22Rv1 (cell line): ENCODE measurements around the gene WDR83.

ENCODE experiments used
- H3K27ac ChIP-seq: fragments of 450-650 bp; 2 replicates; pipeline ENCODE4 v1.5.1; 2017
- ZFX ChIP-seq: fragments of 450-650 bp; IDR thresholded peaks from 2 replicates; pipeline ENCODE4 v1.6.1; 2017; ENCODE audit warnings: antibody characterized with exemption, borderline replicate concordance
- TF ChIP-seq, protein P1 (sequence below): fragments of 450-650 bp; IDR thresholded peaks from 2 replicates; pipeline ENCODE4 v1.5.1; 2017; ENCODE audit warnings: mild to moderate bottlenecking

WDR83 gene

DNA sequence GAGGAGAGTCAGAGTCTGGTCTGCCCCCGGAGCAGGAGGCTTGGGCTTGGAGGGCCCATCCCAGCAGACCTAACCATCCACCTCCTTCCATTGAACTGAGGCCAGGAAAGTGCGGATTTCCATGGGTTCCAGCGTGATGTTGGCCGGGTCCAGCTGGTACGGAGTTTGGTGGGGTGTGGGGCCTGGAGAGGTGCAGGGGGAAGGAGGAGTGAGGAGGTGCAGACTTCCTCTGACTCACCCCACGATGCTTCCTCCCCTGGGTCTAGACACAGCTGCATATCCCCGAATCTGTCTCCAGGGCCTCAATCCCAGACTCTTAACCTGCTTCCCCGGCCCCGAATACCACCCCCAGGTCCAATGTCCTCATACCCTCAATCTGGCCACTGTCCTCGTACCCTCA is 20.1 kb upstream of the WDR83 start:
- H3K27ac ChIP-seq, result no peak overlapping the region

DNA sequence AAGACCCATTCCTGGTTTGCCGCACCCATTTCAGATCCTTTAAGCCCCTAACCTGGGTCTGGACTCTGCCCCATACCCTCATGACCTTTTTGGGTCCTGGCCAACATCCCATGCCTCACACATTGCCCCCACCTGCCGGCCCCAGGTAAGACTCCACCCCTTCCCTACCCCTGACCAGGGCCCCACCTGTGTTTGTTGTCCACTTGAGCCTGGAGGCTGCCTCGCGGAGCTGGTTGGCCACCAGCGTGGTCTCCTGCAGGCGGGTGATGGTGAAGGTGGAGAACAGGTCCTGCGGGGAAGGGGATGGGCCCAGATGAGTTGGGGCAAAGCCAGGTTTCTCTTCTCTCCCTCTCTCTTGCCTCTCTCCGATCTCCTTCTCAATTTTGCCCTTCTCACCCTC is 19.6 kb upstream of the WDR83 start:
- peak overlapping the region; percentile 65 for H3K27ac ChIP-seq
- TF ChIP-seq ZFX, result no peak
- TF ChIP-seq, protein P1, sequence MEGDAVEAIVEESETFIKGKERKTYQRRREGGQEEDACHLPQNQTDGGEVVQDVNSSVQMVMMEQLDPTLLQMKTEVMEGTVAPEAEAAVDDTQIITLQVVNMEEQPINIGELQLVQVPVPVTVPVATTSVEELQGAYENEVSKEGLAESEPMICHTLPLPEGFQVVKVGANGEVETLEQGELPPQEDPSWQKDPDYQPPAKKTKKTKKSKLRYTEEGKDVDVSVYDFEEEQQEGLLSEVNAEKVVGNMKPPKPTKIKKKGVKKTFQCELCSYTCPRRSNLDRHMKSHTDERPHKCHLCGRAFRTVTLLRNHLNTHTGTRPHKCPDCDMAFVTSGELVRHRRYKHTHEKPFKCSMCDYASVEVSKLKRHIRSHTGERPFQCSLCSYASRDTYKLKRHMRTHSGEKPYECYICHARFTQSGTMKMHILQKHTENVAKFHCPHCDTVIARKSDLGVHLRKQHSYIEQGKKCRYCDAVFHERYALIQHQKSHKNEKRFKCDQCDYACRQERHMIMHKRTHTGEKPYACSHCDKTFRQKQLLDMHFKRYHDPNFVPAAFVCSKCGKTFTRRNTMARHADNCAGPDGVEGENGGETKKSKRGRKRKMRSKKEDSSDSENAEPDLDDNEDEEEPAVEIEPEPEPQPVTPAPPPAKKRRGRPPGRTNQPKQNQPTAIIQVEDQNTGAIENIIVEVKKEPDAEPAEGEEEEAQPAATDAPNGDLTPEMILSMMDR, result no peak

More for the DNA sequence above, 20.1 kb upstream of the WDR83 start:
- TF ChIP-seq, protein P1, result no peak
- no peak for TF ChIP-seq ZFX

DNA sequence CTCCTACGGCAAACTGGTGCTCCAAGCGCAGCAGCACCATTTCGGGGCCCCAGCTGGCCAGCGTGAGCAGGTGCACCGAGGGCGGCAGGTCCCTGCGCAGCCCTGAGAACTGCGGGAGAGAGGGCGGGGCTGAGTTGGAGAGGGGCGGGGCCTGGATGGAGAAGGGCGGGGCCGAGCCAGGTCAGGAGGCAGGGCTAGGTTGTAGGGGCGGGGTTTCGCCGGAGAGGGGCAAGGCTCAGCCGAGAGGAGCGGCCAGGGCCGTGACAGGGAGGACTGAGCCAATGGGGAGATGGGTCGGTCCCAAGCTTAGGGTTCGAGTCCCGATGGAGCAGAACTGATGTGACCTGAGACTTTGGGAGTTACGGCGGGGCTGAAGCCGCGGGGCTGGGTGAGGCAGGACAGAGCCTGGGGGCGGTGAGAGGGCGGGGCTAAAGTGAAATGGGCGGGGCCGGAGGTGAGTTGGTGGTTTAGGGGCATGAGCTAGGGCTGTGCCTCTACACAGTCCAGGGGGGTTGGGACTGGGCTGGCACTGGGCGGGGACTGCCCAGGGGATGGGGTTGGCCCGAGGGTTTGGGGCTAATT is 19.0 kb upstream of the WDR83 start:
- H3K27ac ChIP-seq, result peak overlapping the region; percentile 65
- TF ChIP-seq ZFX, result no peak
- TF ChIP-seq, protein P1, result no peak

DNA sequence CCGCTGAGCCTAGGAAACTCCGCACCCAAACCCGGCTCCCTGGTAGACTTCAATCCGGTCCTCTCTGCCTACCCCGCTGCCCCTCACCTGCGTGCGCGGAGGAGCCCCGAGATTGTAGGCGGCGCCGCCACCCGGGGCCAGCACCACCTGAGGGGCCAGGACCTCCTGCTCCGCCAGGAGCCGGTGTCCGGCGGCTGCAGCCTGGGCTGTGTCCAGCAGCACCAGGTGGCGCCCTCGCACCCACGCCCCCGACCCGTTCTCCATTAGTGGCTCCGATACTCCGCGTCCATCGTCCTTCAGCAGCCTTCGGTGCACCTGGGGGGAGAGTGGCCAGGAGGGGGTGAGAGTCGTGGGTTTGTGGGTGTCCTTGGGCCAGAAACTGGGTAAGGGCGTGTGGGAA is 18.5 kb upstream of the WDR83 start:
- TF ChIP-seq, protein P1, result peak; percentile 82
- TF ChIP-seq ZFX, result no peak
- peak overlapping the region; percentile 65 for H3K27ac ChIP-seq

DNA sequence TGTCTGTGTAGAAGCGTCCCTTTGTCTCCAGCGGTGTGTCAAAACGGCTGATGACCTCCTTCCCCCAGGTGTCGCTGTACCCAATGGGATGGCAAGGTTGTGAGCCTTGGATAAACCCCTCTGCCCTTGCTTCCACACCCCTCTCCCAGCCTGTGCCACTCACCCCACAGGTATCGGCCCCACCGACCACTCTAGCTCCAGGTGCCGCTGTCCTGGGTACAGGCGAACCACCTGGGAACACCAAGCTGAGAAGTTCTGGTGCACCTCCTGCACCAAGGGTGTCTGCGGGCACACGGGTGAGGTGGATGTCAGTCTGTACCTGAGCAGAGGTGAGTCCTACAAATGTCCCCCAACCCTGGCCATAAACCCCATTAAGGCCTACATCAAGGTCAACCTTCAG is 16.7 kb upstream of the WDR83 start:
- no peak overlapping the region for H3K27ac ChIP-seq
- no peak for TF ChIP-seq ZFX

DNA sequence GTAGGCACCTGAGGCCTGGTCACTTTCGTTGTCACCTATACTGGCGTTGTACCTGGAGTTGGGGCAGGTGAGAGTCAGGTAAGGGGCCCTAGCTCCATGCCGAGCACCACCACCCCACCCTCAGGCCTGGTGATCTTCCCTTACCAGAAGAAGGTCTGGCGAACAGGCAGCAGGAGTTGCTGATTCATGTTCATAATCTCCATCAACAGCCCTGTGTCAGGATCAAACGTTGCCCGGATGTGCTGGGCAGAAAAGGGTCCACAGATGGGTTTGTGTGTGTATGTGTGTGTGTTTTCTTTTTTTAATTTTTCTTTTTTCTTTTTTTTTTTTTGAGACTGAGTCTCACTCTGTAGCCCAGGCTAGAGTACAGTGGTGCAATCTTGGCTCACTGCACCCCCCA is 14.4 kb upstream of the WDR83 start:
- no peak for TF ChIP-seq ZFX
- TF ChIP-seq, protein P1, result no peak

DNA sequence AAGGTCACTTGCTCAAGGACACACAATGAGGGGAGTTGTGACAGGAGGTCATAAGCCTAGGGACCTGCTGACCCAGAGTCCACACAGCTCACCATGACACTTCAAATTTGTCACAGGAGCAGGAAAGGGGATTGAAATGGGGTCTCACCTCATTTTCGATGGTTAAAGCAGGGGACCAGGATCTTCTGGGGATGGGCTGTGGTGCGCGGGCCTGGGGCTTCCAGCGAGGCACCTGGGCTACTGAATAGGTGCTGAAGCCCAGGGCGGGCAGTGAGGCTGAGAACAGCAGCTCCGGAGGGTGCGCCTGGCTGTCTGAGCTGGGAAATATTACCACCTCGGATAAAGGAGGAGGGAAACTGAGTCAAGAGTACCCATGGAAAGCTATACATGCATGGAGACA is 11.1 kb upstream of the WDR83 start:
- no peak overlapping the region for H3K27ac ChIP-seq
- TF ChIP-seq, protein P1, result no peak
- no peak for TF ChIP-seq ZFX

More for the DNA sequence above, 14.4 kb upstream of the WDR83 start:
- H3K27ac ChIP-seq, result no peak overlapping the region
